ENCODE measurements around the gene HS3ST5. TPM values are rescaled to one million over a fixed set of nuclear protein-coding genes. Genes with fewer than 3 reads are reported as not detected.
"Not testable (repeated sequence)": the region's sequence is repeated elsewhere in the genome, so short reads cannot be mapped to it uniquely, and the experiment has no call there.

HS3ST5 gene
- total RNA-seq, 1 donor from 2014 or later, result not detected

- intact Hi-C loops (cut with micrococcal nuclease), result no loop called here
Observed at GRCh38 chr6:114157848-114158247, 185.0 kb downstream of the HS3ST5 start.

- intact Hi-C loops (cut with micrococcal nuclease), result no loop called here
Observed at GRCh38 chr6:114155763-114156162, 187.1 kb downstream of the HS3ST5 start.

GRCh38 chr6:114154812-114155211 is 188.0 kb downstream of the HS3ST5 start:
- intact Hi-C loops (cut with micrococcal nuclease), result no loop called here

- intact Hi-C loops (cut with micrococcal nuclease), result no loop called here
Observed at GRCh38 chr6:114153448-114153847, 189.4 kb downstream of the HS3ST5 start.

GRCh38 chr6:114151064-114151690 is 191.6 kb downstream of the HS3ST5 start:
- intact Hi-C loops (cut with micrococcal nuclease), result no loop called here

- intact Hi-C loops (cut with micrococcal nuclease), result not testable (repeated sequence)
Observed at GRCh38 chr6:114149182-114149581, 193.6 kb downstream of the HS3ST5 start.

- intact Hi-C loops (cut with micrococcal nuclease), result no loop called here
Observed at GRCh38 chr6:114144887-114145851, 197.7 kb downstream of the HS3ST5 start.

- intact Hi-C loops (cut with micrococcal nuclease), result no loop called here
Observed at GRCh38 chr6:114142258-114142657, 200.6 kb downstream of the HS3ST5 start.

- intact Hi-C loops (cut with micrococcal nuclease), result no loop called here
Observed at GRCh38 chr6:114140416-114140815, 202.4 kb downstream of the HS3ST5 start.

GRCh38 chr6:114138577-114139248 is 204.1 kb downstream of the HS3ST5 start:
- intact Hi-C loops (cut with micrococcal nuclease), result no loop called here

GRCh38 chr6:114135363-114135971 is 207.4 kb downstream of the HS3ST5 start:
- intact Hi-C loops (cut with micrococcal nuclease), result no loop called here

- intact Hi-C loops (cut with micrococcal nuclease), result no loop called here
Observed at GRCh38 chr6:114133816-114134215, 209.0 kb downstream of the HS3ST5 start.

GRCh38 chr6:114131945-114132344 is 210.9 kb downstream of the HS3ST5 start:
- intact Hi-C loops (cut with micrococcal nuclease), result no loop called here

- intact Hi-C loops (cut with micrococcal nuclease), result no loop called here
Observed at GRCh38 chr6:114125576-114125975, 217.2 kb downstream of the HS3ST5 start.

GRCh38 chr6:114121913-114122662 is 220.7 kb downstream of the HS3ST5 start:
- intact Hi-C loops (cut with micrococcal nuclease), result no loop called here

- intact Hi-C loops (cut with micrococcal nuclease), result no loop called here
Observed at GRCh38 chr6:114119056-114119455, 223.8 kb downstream of the HS3ST5 start.

GRCh38 chr6:114115652-114116051 is 227.2 kb downstream of the HS3ST5 start:
- intact Hi-C loops (cut with micrococcal nuclease), result no loop called here

- intact Hi-C loops (cut with micrococcal nuclease), result loop anchor here (1.0 kb wide), 1 partner anchor 113 kb away; no protein-coding TSS in a partner anchor
Observed at GRCh38 chr6:114108119-114109002, 234.5 kb downstream of the HS3ST5 start.

- intact Hi-C loops (cut with micrococcal nuclease), result no loop called here
Observed at GRCh38 chr6:114106020-114106419, 236.8 kb downstream of the HS3ST5 start.

- intact Hi-C loops (cut with micrococcal nuclease), result no loop called here
Observed at GRCh38 chr6:114101255-114101654, 241.6 kb downstream of the HS3ST5 start.

All from T-helper 1 cell treated with Interleukin-12 subunit alpha and Interleukin-12 subunit beta and Interleukin-4 antibody, amounts not matched to agents 30 ng/mL and 1 ng/mL, for 36 hours (primary cell).